GM12865 (cell line): ENCODE measurements around the gene HTD2.
"Not testable (repeated sequence)": the region's sequence is repeated elsewhere in the genome, so short reads cannot be mapped to it uniquely, and the experiment has no call there.

Source experiments
- DNase-seq: peaks from one replicate; pipeline ENCODE4 v3.0.0; 2010; ENCODE audit warnings: low read depth
- H3K4me3 ChIP-seq: 2 replicates; pipeline ENCODE4 v1.5.1; 2011; ENCODE audit warnings: mild to moderate bottlenecking, low read depth, low read length, control low read depth
- CTCF ChIP-seq: IDR thresholded peaks from 2 replicates; pipeline ENCODE4 v1.5.1; 2011; ENCODE audit warnings: low read length, control low read depth, low read depth, inconsistent platforms; ENCODE audit not compliant: insufficient read depth; ENCODE audit errors: missing control alignments

HTD2 gene

GRCh38 chr3:58269356-58269755 lies 37.0 kb upstream of the HTD2 start:
- TF ChIP-seq CTCF = no peak

DNA sequence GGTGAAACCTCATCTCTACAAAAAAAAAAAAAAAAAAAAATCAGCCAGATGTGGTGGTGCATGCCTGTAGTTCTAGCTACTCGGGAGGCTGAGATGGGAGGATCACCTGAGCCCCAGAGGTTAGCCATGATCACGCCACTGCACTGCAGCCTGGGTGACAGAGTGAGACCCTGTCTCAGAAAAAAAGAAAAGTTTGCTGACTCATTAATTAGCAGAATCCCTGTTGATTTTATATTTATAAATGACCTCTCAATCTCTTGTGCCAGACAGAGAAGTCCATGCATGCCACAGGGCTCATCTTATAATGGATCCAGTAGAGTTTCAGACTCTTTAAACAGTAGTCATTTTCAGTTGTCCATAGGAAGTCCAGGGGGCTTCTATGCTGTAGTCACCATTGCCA lies 35.8 kb upstream of the HTD2 start:
- no peak overlapping the region for H3K4me3 ChIP-seq
- TF ChIP-seq CTCF = no peak
- DNase-seq = no peak

More at GRCh38 chr3:58269356-58269755, 37.0 kb upstream of the HTD2 start:
- no peak for DNase-seq
- no peak overlapping the region for H3K4me3 ChIP-seq

GRCh38 chr3:58271901-58272501 lies 34.3 kb upstream of the HTD2 start:
- H3K4me3 ChIP-seq = no peak overlapping the region
- no peak for DNase-seq
- TF ChIP-seq CTCF = no peak

DNA sequence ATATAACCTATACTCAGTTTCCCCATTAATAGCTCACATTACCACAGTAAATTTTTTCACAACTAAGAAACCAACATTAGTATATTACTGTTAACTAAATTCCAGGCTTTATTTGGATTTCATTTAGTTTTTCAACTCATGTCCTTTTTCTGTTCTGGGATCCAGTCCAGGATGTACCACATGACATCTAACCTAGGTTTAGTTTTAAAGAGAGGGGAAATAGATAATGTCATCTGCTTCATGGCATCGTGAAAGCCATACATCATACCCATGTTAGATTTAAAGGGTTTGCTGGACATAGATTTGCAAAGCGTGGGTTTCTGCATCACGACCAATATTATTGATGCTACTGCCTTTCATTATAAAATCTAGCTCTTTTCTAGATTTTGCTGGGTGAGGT lies 33.4 kb upstream of the HTD2 start:
- TF ChIP-seq CTCF = no peak
- DNase-seq = no peak
- H3K4me3 ChIP-seq = no peak overlapping the region

- H3K4me3 ChIP-seq, DNase-seq: not testable (repeated sequence)
Observed at GRCh38 chr3:58273362-58273761, 33.0 kb upstream of the HTD2 start.

GRCh38 chr3:58274027-58274614 lies 32.2 kb upstream of the HTD2 start:
- no peak for TF ChIP-seq CTCF
- no peak for DNase-seq
- H3K4me3 ChIP-seq = no peak overlapping the region

DNA sequence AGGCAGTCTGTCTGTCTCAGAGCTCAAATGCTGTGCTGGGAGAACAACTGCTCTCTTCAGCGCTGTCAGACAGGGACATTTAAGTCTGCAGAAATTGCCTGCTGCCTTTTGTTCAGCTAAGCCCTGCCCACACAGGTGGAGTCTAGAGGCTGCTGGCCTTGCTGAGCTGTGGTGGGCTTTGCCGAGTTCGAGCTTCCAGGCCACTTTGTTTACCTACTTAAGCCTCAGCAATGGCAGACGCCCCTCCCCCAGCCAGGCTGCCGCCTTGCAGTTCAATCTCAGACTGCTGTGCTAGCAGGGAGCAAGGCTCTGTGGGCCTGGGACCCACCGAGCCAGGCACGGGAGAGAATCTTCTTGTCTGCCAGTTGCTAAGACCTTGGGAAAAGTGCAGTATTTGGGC lies 25.3 kb upstream of the HTD2 start:
- no peak for DNase-seq
- no peak for TF ChIP-seq CTCF
- H3K4me3 ChIP-seq = no peak overlapping the region
